H1 (cell line): ENCODE data around the gene PTGES2. TPM values are rescaled to one million over a fixed set of nuclear protein-coding genes. Genes with fewer than 3 reads are reported as not detected.

Experiments used
- BACH1 ChIP-seq: IDR thresholded peaks from 2 replicates; pipeline ENCODE4 v1.6.1; 2012; ENCODE audit warnings: low read length, improper control_type of control experiment
- CHD1 ChIP-seq: IDR thresholded peaks from 2 replicates; pipeline ENCODE4 v1.6.1; 2012; ENCODE audit warnings: low read depth, low read length, improper control_type of control experiment
- CHD7 ChIP-seq: fragments of 300-600 bp; sonication (generic); IDR thresholded peaks from 2 replicates; pipeline ENCODE4 v1.7.1; 2012; ENCODE audit warnings: low read length, moderate library complexity, mild to moderate bottlenecking, inconsistent platforms; ENCODE audit not compliant: insufficient replicate concordance
- EP300 ChIP-seq, 2 experiments: IDR thresholded peaks; 1 replicate in 1 of 2; 2 replicates in 1 of 2; pipeline ENCODE4 v1.6.1; 2011 to 2012; ENCODE audit warnings: low read depth in 2 of 2, low read length in 2 of 2, mild to moderate bottlenecking in 2 of 2, borderline replicate concordance in 1 of 2, inconsistent platforms in 1 of 2, moderate library complexity in 1 of 2
- GABPA ChIP-seq: IDR thresholded peaks from 2 replicates; pipeline ENCODE4 v1.6.1; 2011; ENCODE audit warnings: mild to moderate bottlenecking, low read length, moderate library complexity, borderline replicate concordance; ENCODE audit not compliant: insufficient read depth
- NRF1 ChIP-seq: IDR thresholded peaks from 2 replicates; pipeline ENCODE4 v1.6.1; 2011; ENCODE audit warnings: mild to moderate bottlenecking, low read depth, low read length, improper control_type of control experiment
- RAD21 ChIP-seq, 2 experiments: IDR thresholded peaks in 1 of 2; conservative IDR thresholded peaks in 1 of 2; 2 replicates each; pipeline ENCODE4 v1.6.1; 2011; ENCODE audit warnings: low read depth in 2 of 2, low read length in 2 of 2, improper control_type of control experiment in 1 of 2, inconsistent platforms in 1 of 2, mild to moderate bottlenecking in 1 of 2, moderate library complexity in 1 of 2
- SP1 ChIP-seq: IDR thresholded peaks from 2 replicates; pipeline ENCODE4 v1.6.1; 2011; ENCODE audit warnings: low read depth, low read length
- SP2 ChIP-seq: IDR thresholded peaks from 2 replicates; pipeline ENCODE4 v1.6.1; 2012; ENCODE audit warnings: mild to moderate bottlenecking, low read length, inconsistent platforms
- TBP ChIP-seq: IDR thresholded peaks from 2 replicates; pipeline ENCODE4 v1.6.1; 2011; ENCODE audit warnings: low read depth, low read length, improper control_type of control experiment
- polyA plus RNA-seq, 7 experiments: library from polyadenylated mRNA; depleted of rRNA in 3 of 7; stranded (reverse) in 5 of 7; unstranded in 2 of 7; fragments of >200 nt in 5 of 7; fragments of 200-250 nt in 2 of 7; gene quantifications; 1 replicate in 5 of 7; 2 replicates in 1 of 7; 4 replicates in 1 of 7; pipeline versions ENCODE4 v1.2.1 to v1.2.3, GENCODE V29; 2011 to 2013; ENCODE audit warnings: missing spikeins in 2 of 7, mixed read lengths in 2 of 7
- total RNA-seq: library from RNA; stranded (reverse); fragmentation: NEBNext Ultra II Directional; extraction: Animal tissue kit (Norgen Biotek cat#: 25700); gene quantifications from 2 replicates; pipeline ENCODE4 v1.2.1, GENCODE V29; 2021

PTGES2 gene
- total and polyA plus RNA-seq, 2 of the 8 experiments (the other 6 are each of a cell fraction or from before 2014, with no cell fraction given): 80.7 to 81.2 TPM

- no peak for TF ChIP-seq CHD7
- no peak for TF ChIP-seq BACH1
- no peak for TF ChIP-seq SP1
- no peak for TF ChIP-seq CHD1
- no peak for TF ChIP-seq EP300 (IDR thresholded peaks at IDR 0.05; ENCODE audit: borderline replicate concordance in 1 of 2, low read depth in 2 of 2, low read length in 2 of 2)
- no peak for TF ChIP-seq GABPA
- no peak for TF ChIP-seq NRF1
- TF ChIP-seq RAD21 (IDR thresholded peaks at IDR 0.05 in 1 of 2, conservative IDR thresholded peaks at IDR 0.05 in 1 of 2; ENCODE audit: low read depth in 2 of 2, low read length in 2 of 2): no peak
- no peak for TF ChIP-seq SP2
- TF ChIP-seq TBP: no peak
Measured at GRCh38 chr9:128113526-128114325, 13.8 kb downstream of the PTGES2 start (continued).
